OCI-LY7 (cell line): ENCODE results near the gene GLP1R.

ENCODE experiments used
- EZH2phosphoT487 ChIP-seq: fragments of 200-600 bp; sonication (generic); IDR thresholded peaks from 2 replicates; pipeline ENCODE4 v1.6.1; 2018; ENCODE audit warnings: low read depth, borderline replicate concordance, mild to moderate bottlenecking, mixed run types, antibody characterized with exemption, low read length, moderate library complexity, mixed read lengths
- TF ChIP-seq, protein P1 (sequence below): fragments of 200-600 bp; sonication (generic); conservative IDR thresholded peaks from 2 replicates; pipeline ENCODE4 v1.5.1; 2014; ENCODE audit warnings: mild to moderate bottlenecking, antibody characterized with exemption, low read length, moderate library complexity, mixed read lengths

DNA sequence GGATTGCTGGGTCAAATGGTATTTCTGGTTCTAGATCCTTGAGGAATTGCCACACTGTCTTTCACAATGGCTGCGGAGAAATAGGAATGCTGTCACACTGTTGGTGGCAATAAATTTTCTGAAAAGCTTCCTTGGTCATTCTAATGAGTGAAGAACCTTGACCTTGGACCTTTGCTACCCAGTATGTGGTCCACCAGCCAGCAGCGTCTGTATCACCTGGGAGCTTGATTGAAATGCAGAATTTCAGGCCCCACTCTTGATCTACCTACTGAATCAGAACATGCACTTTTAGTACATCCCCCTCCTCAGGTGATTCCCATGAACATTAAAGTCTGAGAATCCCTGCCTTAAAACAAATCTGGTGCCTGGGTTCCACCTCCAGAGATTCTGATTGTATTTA is 27.5 kb upstream of the GLP1R start:
- TF ChIP-seq, protein P1, sequence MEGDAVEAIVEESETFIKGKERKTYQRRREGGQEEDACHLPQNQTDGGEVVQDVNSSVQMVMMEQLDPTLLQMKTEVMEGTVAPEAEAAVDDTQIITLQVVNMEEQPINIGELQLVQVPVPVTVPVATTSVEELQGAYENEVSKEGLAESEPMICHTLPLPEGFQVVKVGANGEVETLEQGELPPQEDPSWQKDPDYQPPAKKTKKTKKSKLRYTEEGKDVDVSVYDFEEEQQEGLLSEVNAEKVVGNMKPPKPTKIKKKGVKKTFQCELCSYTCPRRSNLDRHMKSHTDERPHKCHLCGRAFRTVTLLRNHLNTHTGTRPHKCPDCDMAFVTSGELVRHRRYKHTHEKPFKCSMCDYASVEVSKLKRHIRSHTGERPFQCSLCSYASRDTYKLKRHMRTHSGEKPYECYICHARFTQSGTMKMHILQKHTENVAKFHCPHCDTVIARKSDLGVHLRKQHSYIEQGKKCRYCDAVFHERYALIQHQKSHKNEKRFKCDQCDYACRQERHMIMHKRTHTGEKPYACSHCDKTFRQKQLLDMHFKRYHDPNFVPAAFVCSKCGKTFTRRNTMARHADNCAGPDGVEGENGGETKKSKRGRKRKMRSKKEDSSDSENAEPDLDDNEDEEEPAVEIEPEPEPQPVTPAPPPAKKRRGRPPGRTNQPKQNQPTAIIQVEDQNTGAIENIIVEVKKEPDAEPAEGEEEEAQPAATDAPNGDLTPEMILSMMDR = no peak
- no peak for TF ChIP-seq EZH2phosphoT487
